Duodenal mucosa (tissue), 2 donors: Measurements from ENCODE around the gene CARD8.
"Not testable (repeated sequence)": the region's sequence is repeated elsewhere in the genome, so short reads cannot be mapped to it uniquely, and the experiment has no call there.

Experiments
- H3K27ac ChIP-seq: one replicate; pipeline ENCODE4 v1.7.0; 2013; ENCODE audit warnings: low read depth, low read length
- H3K27me3 ChIP-seq, 2 donors: one replicate each; pipeline ENCODE4 v1.7.0; 2013; ENCODE audit warnings: low read length in 2 of 2, control low read depth in 1 of 2; ENCODE audit not compliant: insufficient read depth in 2 of 2, control insufficient read depth in 1 of 2
- H3K36me3 ChIP-seq, 2 donors: one replicate each; pipeline ENCODE4 v1.7.0; 2013; ENCODE audit warnings: low read length in 2 of 2, control low read depth in 1 of 2; ENCODE audit not compliant: insufficient read depth in 2 of 2, control insufficient read depth in 1 of 2
- H3K4me1 ChIP-seq, 2 donors: one replicate each; pipeline ENCODE4 v1.7.0; 2013; ENCODE audit warnings: low read length in 2 of 2, control low read depth in 1 of 2; ENCODE audit not compliant: insufficient read depth in 2 of 2, control insufficient read depth in 1 of 2
- H3K4me3 ChIP-seq, 2 donors: one replicate each; pipeline ENCODE4 v1.7.0; 2013; ENCODE audit warnings: low read length in 2 of 2, low read depth in 1 of 2
- H3K9ac ChIP-seq, 2 donors: one replicate each; pipeline ENCODE4 v1.7.0; 2013; ENCODE audit warnings: low read length in 2 of 2, low read depth in 1 of 2
- H3K9me3 ChIP-seq, 2 donors: one replicate each; pipeline ENCODE4 v1.7.0; 2013; ENCODE audit warnings: low read length in 2 of 2, control low read depth in 1 of 2; ENCODE audit not compliant: control insufficient read depth in 1 of 2

The CARD8 gene

DNA sequence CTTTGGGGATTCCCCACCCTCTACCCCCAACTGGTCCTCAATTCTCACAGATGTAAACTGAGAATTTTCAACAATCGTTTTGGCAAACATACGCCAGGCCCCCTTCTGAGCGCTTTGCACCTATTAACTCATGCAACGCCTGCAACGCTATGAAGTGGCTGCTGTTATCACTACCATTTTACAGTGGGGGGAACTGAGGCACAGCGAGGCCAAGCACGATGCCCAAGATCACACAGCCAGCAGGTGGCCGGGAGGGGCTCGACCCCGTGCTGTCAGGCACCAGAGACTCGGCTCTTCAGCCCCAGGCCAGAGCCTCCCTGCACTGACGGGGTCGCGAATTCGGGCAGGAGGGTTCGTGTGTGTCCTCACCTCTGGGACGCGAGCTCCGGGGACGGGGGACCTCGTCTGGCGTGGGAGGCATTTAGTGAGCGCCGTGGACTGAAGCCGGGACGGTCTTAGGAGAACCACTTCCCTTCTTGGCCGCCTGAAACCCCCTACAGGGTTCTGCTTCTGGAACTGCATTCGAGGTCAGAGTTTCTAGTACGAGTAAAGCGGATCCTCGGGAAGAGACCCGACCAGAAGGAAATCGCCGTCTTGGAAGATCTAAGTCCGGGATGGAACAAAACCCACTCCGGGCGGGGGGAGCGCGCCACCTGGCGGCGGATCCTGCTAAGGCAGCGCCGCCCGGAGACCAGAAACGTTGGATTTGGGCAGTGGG, 35.2 kb upstream of the CARD8 start:
- peaks cover 0 to 5% of the 10 kb centered on the region in 2 donors for H3K4me1 ChIP-seq

DNA sequence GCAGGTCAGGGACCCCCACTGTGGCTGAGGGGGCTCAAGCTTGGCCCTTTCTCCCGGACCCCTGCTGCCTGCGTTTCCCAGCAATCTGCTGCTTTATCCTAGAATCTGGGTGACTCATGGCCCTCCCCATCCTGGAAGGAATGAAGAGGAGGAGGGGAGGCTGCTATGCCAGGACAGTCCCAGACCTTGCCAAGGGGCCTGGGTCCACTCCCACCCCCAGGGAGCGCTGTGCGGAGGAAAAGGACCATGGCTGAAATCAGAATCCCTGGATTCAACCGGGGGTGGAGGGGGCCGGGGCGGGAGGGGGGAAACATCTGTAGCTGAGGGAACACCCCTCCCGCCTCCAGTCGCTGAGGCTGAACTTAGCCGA, 34.7 kb upstream of the CARD8 start:
- no peaks in the 10 kb centered on the region for H3K9me3 ChIP-seq
- no peak overlapping the region for H3K9ac ChIP-seq
- H3K4me1 ChIP-seq: peaks cover 0 to 5% of the 10 kb centered on the region in 2 donors
- H3K4me3 ChIP-seq: no peak overlapping the region
- H3K36me3 ChIP-seq: no peaks in the 10 kb centered on the region
- no peaks in the 10 kb centered on the region for H3K27me3 ChIP-seq
- H3K27ac ChIP-seq: no peak overlapping the region

More for the DNA sequence above, 35.2 kb upstream of the CARD8 start:
- Histone ChIP-seq H3K9ac (peak overlapping the region in 1 of 2 donors; percentile 57), H3K4me3 (peak overlapping the region; percentile 62 to 67), H3K27me3 (no peaks in the 10 kb centered on the region), H3K36me3 (no peaks in the 10 kb centered on the region), H3K9me3 (no peaks in the 10 kb centered on the region), H3K27ac (no peak overlapping the region)

DNA sequence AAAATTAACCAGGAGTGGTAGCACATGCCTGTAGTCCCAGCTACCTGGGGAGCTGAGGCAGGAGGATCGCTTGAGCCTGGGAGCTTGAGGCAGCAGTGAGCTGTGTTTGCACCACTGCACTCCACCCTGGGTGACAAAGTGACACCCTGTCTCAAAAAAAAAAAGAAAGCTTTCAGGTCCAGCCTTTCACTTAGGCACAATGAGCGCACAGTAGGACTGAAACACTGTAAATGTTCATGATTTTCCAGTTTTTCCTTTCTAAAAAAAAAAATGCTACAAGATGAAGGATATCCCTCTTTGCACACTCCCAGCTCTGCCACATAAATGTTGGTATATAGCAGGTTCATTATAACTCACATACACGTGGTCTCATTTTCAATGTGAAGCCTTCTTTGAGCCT, 32.0 kb upstream of the CARD8 start:
- Histone ChIP-seq H3K27me3 (no peaks in the 10 kb centered on the region), H3K4me1 (peaks cover 0 to 5% of the 10 kb centered on the region in 2 donors), H3K27ac (no peak overlapping the region), H3K9ac (no peak overlapping the region), H3K4me3 (no peak overlapping the region), H3K9me3 (peaks cover 0 to 6% of the 10 kb centered on the region in 2 donors), H3K36me3 (no peaks in the 10 kb centered on the region)

DNA sequence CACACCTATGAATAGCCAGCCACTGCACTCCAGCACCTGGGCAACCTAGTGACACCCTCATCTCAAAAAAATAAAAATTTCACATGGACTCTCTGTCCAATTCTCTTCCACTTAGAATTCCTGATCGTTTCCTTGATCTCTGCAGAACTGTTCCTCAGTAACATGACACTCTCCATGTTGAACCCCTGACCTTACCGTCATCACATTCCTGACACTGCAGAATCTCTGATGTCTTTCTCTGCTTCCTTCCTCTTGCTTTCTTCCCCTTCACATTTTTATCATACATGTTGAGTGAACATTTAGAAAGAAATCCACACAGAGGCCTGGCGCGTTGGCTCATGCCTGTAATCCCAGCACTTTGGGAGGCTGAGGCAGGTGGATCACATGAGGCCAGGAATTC, 29.2 kb upstream of the CARD8 start:
- Histone ChIP-seq H3K4me3 (no peak overlapping the region), H3K9ac (no peak overlapping the region), H3K9me3 (peaks cover 0 to 6% of the 10 kb centered on the region in 2 donors), H3K36me3 (no peaks in the 10 kb centered on the region), H3K27me3 (no peaks in the 10 kb centered on the region), H3K4me1 (no peaks in the 10 kb centered on the region), H3K27ac (no peak overlapping the region)

GRCh38 chr19:48283908-48284307, 28.2 kb upstream of the CARD8 start:
- Histone ChIP-seq H3K27me3 (no peaks in the 10 kb centered on the region), H3K36me3 (no peaks in the 10 kb centered on the region), H3K4me3 (no peak overlapping the region), H3K9ac (no peak overlapping the region), H3K27ac (no peak overlapping the region), H3K9me3 (peaks cover 0 to 6% of the 10 kb centered on the region in 2 donors), H3K4me1 (no peaks in the 10 kb centered on the region)

DNA sequence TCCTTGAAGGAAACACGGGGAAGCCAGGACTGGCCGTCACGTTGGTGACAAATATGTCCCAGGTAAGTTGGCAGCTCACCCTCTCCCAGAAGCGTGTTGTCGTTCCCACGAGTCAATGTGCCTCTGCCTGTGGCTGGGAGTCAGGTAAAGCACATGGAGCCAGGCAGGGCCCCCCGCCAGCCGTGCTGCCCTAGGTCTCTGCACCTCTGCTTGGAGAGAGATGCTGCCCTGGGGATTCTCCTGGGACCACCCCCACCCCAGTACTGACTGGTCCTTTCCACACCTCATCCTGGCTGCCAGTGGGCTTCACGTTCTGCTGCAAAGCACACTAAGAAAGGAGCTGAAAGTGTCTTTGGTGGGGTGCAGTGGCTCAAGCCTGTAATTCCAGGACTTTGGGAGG, 24.0 kb upstream of the CARD8 start:
- Histone ChIP-seq H3K36me3 (no peaks in the 10 kb centered on the region), H3K4me1 (no peaks in the 10 kb centered on the region), H3K27ac (no peak overlapping the region), H3K4me3 (no peak overlapping the region), H3K9me3 (peaks cover 0 to 6% of the 10 kb centered on the region in 2 donors), H3K27me3 (no peaks in the 10 kb centered on the region), H3K9ac (no peak overlapping the region)

- Histone ChIP-seq H3K4me1 (peaks cover 0 to 4% of the 10 kb centered on the region in 2 donors), H3K4me3 (no peak overlapping the region), H3K27ac (no peak overlapping the region), H3K9ac (no peak overlapping the region), H3K36me3 (no peaks in the 10 kb centered on the region), H3K27me3 (peaks cover 0 to 3% of the 10 kb centered on the region in 2 donors), H3K9me3 (no peaks in the 10 kb centered on the region)
These were observed 19.2 kb upstream of the CARD8 start for GRCh38 chr19:48274938-48275337.

- H3K27ac ChIP-seq: no peak overlapping the region
- peaks cover 0 to 3% of the 10 kb centered on the region in 2 donors for H3K27me3 ChIP-seq
- no peaks in the 10 kb centered on the region for H3K36me3 ChIP-seq
- no peak overlapping the region for H3K4me3 ChIP-seq
- no peak overlapping the region for H3K9ac ChIP-seq
- no peaks in the 10 kb centered on the region for H3K9me3 ChIP-seq
- peaks cover 0 to 4% of the 10 kb centered on the region in 2 donors for H3K4me1 ChIP-seq
These were observed 18.5 kb upstream of the CARD8 start for GRCh38 chr19:48274173-48274572.

DNA sequence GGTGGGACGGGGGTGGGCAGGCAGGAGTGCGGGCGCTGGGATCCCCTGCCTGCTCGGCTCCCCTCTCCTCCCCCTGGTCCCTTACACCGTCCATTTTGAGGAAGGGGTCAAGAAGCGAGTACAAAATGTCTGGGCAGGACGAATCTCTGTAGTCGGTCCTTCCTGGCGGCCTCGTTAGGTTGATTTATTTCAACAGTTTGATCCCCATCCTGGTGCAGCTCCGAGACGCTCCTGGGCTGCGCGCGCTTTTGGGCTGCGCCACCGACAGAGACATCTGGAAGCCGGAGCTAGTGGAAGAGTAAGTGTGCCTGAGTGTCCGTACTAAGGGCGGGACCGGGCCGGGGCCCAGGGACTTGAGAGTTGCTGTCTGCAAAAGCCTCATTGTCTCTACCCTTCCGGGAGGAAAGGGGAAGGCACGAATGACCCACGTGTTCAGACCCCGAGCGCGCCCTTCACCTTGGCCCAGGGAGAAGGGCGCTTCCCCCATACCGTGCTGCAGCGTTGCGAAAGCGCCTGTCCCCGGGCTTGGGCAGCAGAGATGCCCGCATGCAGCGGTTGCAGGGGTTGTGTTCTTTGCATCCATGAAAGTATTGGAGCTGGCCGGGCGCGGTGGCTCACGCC, 15.9 kb upstream of the CARD8 start:
- Histone ChIP-seq H3K27ac (no peak overlapping the region), H3K9ac (no peak overlapping the region), H3K36me3 (no peaks in the 10 kb centered on the region), H3K4me1 (peaks cover 0 to 4% of the 10 kb centered on the region in 2 donors), H3K27me3 (peaks cover 0 to 3% of the 10 kb centered on the region in 2 donors), H3K9me3 (no peaks in the 10 kb centered on the region), H3K4me3 (peak overlapping the region; percentile 55 to 62)

DNA sequence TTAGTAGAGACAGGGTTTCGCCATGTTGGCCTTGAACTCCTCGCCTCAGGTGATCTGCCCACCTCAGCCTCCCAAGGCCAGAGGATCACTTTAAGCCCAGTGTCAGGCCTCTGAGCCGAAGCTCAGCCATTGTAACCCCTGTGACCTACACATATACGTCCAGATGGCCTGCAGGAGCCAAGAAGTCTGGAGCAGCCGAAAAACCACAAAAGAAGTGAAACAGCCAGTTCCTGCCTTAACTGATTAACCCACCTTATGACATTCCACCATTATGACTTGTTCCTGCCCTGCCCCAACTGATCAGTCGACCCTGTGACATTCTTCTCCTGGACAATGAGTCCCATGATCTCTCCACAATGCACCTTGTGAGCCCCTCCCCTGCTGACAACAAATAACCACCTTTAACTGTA, 13.9 kb upstream of the CARD8 start:
- not testable (repeated sequence) for H3K4me3 ChIP-seq, H3K36me3 ChIP-seq, H3K27ac ChIP-seq, H3K4me1 ChIP-seq, H3K9ac ChIP-seq, H3K27me3 ChIP-seq, H3K9me3 ChIP-seq
